Keratinocyte (primary cell): ENCODE results near the gene MLEC.

Source experiments
- CTCF ChIP-seq, 3 experiments: IDR thresholded peaks in 1 of 3; conservative IDR thresholded peaks in 1 of 3; optimal IDR thresholded peaks in 1 of 3; 2 replicates in 2 of 3; 3 replicates in 1 of 3; pipeline versions ENCODE3 to v1.5.1; 2011; ENCODE audit warnings: low read length in 3 of 3, mild to moderate bottlenecking in 3 of 3, moderate library complexity in 2 of 3, control low read depth in 1 of 3, inconsistent platforms in 1 of 3; ENCODE audit not compliant: insufficient read depth in 2 of 3; ENCODE audit errors: extremely low read depth in 1 of 3
- EZH2 ChIP-seq: IDR thresholded peaks from one replicate; pipeline ENCODE4 v1.6.1; 2012; ENCODE audit warnings: inconsistent platforms, mild to moderate bottlenecking, low read length, moderate library complexity

- no peak for TF ChIP-seq EZH2
- TF ChIP-seq CTCF (optimal IDR thresholded peaks at IDR 0.05 in 1 of 3, IDR thresholded peaks at IDR 0.05 in 1 of 3, conservative IDR thresholded peaks at IDR 0.05 in 1 of 3; ENCODE audit: extremely low read depth in 1 of 3, insufficient read depth in 2 of 3, low read length in 3 of 3): peak in 2 of 3 experiments; percentile 37 to 44
Observed at GRCh38 chr12:120686690-120687577, at the start of gene MLEC.
